Measurements from ENCODE around the gene CHPF.

CHPF gene

GRCh38 chr2:219547621-219548020 is 4.0 kb upstream of the CHPF start:
- H3K4me3 ChIP-seq (replicated peaks; ENCODE audit: insufficient read depth, low read length) = no peak overlapping the region
- peaks cover 36% of the 10 kb centered on the region for H3K27me3 ChIP-seq (ENCODE audit: insufficient read depth, poor library complexity, severe bottlenecking)
- TF ChIP-seq SPI1 (IDR thresholded peaks at IDR 0.05; ENCODE audit: borderline replicate concordance, low read depth) (no peak), POLR2AphosphoS5 (IDR thresholded peaks at IDR 0.05; ENCODE audit: low read depth) (no peak), CTCF (IDR thresholded peaks at IDR 0.05; ENCODE audit: insufficient read depth, low read length) (no peak), GABPA (IDR thresholded peaks at IDR 0.05; ENCODE audit: low read depth) (no peak), REST (IDR thresholded peaks at IDR 0.05; ENCODE audit: insufficient replicate concordance, low read depth) (no peak)

GRCh38 chr2:219545943-219546352 is 2.3 kb upstream of the CHPF start:
- no peak for DNase-seq (ENCODE audit: low read depth in 1 of 2, low spot score in 1 of 2)
- TF ChIP-seq GABPA (IDR thresholded peaks at IDR 0.05; ENCODE audit: low read depth) = no peak
- no peak for TF ChIP-seq CTCF (IDR thresholded peaks at IDR 0.05; ENCODE audit: insufficient read depth, low read length)
- no peak for TF ChIP-seq REST (IDR thresholded peaks at IDR 0.05; ENCODE audit: insufficient replicate concordance, low read depth)
- TF ChIP-seq SPI1 (IDR thresholded peaks at IDR 0.05; ENCODE audit: borderline replicate concordance, low read depth) = no peak
- no peak for TF ChIP-seq POLR2AphosphoS5 (IDR thresholded peaks at IDR 0.05; ENCODE audit: low read depth)
- Histone ChIP-seq H3K4me3 (replicated peaks; ENCODE audit: insufficient read depth, low read length) (no peak overlapping the region), H3K27me3 (ENCODE audit: insufficient read depth, poor library complexity, severe bottlenecking) (peaks cover 29% of the 10 kb centered on the region), H3K27ac (replicated peaks) (no peak overlapping the region)

More at GRCh38 chr2:219547621-219548020, 4.0 kb upstream of the CHPF start:
- no peak overlapping the region for H3K27ac ChIP-seq (replicated peaks)
- no peak for DNase-seq (ENCODE audit: low read depth in 1 of 2, low spot score in 1 of 2)

- no peak overlapping the region for H3K4me3 ChIP-seq (replicated peaks; ENCODE audit: insufficient read depth, low read length)
- peaks cover 26% of the 10 kb centered on the region for H3K27me3 ChIP-seq (ENCODE audit: insufficient read depth, poor library complexity, severe bottlenecking)
- TF ChIP-seq GABPA (IDR thresholded peaks at IDR 0.05; ENCODE audit: low read depth) (no peak), SPI1 (IDR thresholded peaks at IDR 0.05; ENCODE audit: borderline replicate concordance, low read depth) (no peak), POLR2AphosphoS5 (IDR thresholded peaks at IDR 0.05; ENCODE audit: low read depth) (no peak), REST (IDR thresholded peaks at IDR 0.05; ENCODE audit: insufficient replicate concordance, low read depth) (no peak), CTCF (IDR thresholded peaks at IDR 0.05; ENCODE audit: insufficient read depth, low read length) (no peak)
- no peak overlapping the region for H3K27ac ChIP-seq (replicated peaks)
- no peak for DNase-seq (ENCODE audit: low read depth in 1 of 2, low spot score in 1 of 2)
Measured at GRCh38 chr2:219545295-219545942, 1.8 kb upstream of the CHPF start.

All from HL-60 (cell line).